ENCODE results near the gene ATRAID. TPM values are rescaled to one million over a fixed set of nuclear protein-coding genes. Genes with fewer than 3 reads are reported as not detected.

The ATRAID gene
- total RNA-seq, 1 experiment from 2014 or later: 108 TPM

DNA sequence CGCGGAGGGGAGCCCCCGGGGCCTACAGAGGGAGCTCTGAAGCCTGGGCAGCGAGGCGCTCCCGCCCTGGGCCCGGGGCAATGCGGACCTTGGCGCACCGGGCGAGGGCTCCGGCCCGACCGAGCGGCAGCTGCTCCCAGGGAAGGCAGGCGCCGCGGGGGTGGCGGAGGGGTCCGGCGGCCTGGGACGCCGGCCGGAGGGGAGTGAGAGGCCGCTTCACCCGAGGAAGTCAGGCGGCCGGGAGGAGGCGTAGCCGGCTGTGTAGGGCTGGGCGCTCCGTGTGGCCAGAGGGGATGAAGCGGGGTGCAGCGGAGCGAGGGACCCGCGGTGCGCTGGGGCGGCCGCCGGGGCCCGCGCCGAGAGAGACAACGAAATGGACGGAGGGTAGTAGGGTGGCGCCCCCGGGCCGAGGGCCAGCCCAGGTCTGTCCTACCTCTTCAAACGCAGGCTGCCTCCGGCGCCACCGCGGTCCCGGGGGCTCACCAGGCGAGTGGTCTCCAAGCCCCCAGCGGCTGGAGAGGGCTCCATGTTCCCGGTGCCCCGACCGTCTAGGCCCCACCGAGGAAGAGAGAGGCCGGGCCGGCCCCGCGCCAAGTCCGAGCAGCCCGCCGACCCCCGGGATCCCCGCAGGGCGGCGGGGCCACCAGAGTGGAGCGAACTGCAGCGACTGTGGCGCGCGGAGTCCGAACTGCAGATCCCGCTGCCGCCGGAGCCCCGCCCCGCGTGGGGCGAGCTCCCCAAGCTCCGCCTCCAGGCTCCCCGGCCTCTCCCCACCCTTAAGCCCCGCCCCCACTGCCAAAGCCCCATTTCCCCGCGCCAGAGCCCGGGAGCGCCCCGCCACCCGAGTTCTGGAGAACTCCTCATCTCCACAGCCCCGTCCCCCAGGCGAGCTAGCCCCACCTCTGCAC, 50.8 kb downstream of the ATRAID start, which contains the start of gene SLC30A3:
Gene SLC30A3, minus strand, starts transcription at position 669 of the 908 bp plus-strand sequence. Its CDS starts 141 bp downstream, at position 528.
- H3K27ac ChIP-seq (ENCODE audit: insufficient read length, low read depth, low read length): no peak within 1 kb of the TSS
- Mint-ChIP-seq H3K27ac (no peak within 1 kb of the TSS), H3K27me3 (ENCODE audit: low read depth) (peaks cover 43% of the 10 kb centered on the region), H3K36me3 (ENCODE audit: insufficient read depth in 1 of 3, low read depth in 3 of 3) (no peaks in the 10 kb centered on the region; a peak in 2 of 7 replicates), H3K9me3 (no peaks in the 10 kb centered on the region; a peak in 2 of 5 replicates), H3K4me1 (peaks cover 24 to 29% of the 10 kb centered on the region in 2 experiments), H3K4me3 (peak within 1 kb of the TSS; percentile 64 to 88)
- no peak within 1 kb of the TSS for H2BK12ac ChIP-seq (ENCODE audit: insufficient read length, low read depth, low read length)
- no peaks in the 10 kb centered on the region for H4K20me1 ChIP-seq (ENCODE audit: control insufficient read depth, insufficient read depth, insufficient read length)
- H3K56ac ChIP-seq (ENCODE audit: insufficient read length, low read depth, low read length): no peak within 1 kb of the TSS
- H2BK120ac ChIP-seq (ENCODE audit: low read depth, low read length, poor library complexity, severe bottlenecking): no peak within 1 kb of the TSS
- H2BK15ac ChIP-seq (ENCODE audit: low read depth, low read length): no peak within 1 kb of the TSS
- no peak within 1 kb of the TSS for H3K23ac ChIP-seq (ENCODE audit: insufficient read length, low read depth, low read length)
- H3K4me2 ChIP-seq (ENCODE audit: insufficient read depth, insufficient read length, low read length): peak within 1 kb of the TSS; percentile 46
- no peak within 1 kb of the TSS for H4K8ac ChIP-seq (replicated peaks; ENCODE audit: insufficient read length, low read depth, low read length)
- H3K4ac ChIP-seq (ENCODE audit: low read depth, low read length): no peak within 1 kb of the TSS
- no peak within 1 kb of the TSS for H2BK20ac ChIP-seq (ENCODE audit: low read depth, low read length, poor library complexity, severe bottlenecking)
- H3K4me1 ChIP-seq (ENCODE audit: insufficient read depth, low read length): no peaks in the 10 kb centered on the region; the same call in 1 of the 2 replicates
- no peak within 1 kb of the TSS for H4K91ac ChIP-seq (ENCODE audit: insufficient read length, low read depth, low read length)
- no peak within 1 kb of the TSS; the same call in 1 of the 2 replicates for H3K14ac ChIP-seq (ENCODE audit: insufficient read depth, low read length)
- H2BK5ac ChIP-seq (ENCODE audit: insufficient read length, low read length): no peak within 1 kb of the TSS
- no peak within 1 kb of the TSS for H2AK5ac ChIP-seq (ENCODE audit: insufficient read length, low read length)
- no peak within 1 kb of the TSS for H3K9ac ChIP-seq (ENCODE audit: extremely low read depth, insufficient read length, low read length)
- DNase-seq: peak; percentile 46
- H3K18ac ChIP-seq (ENCODE audit: insufficient read length, low read depth, low read length): no peak within 1 kb of the TSS
- H2AFZ ChIP-seq (ENCODE audit: low read length): no peak within 1 kb of the TSS
- no peak within 1 kb of the TSS for H3T11ph ChIP-seq (ENCODE audit: low read length)
- no peaks in the 10 kb centered on the region for H3K79me1 ChIP-seq (ENCODE audit: insufficient read depth, low read depth, low read length, poor library complexity, severe bottlenecking)
- no peaks in the 10 kb centered on the region for H3K79me2 ChIP-seq (ENCODE audit: insufficient read depth, low read length)
- peaks cover 38% of the 10 kb centered on the region; the same call in 1 of the 2 replicates for H3K27me3 ChIP-seq (ENCODE audit: insufficient read depth, low read length)
- peaks cover 20% of the 10 kb centered on the region for H3K23me2 ChIP-seq (ENCODE audit: insufficient read length, low read depth, low read length, poor library complexity, severe bottlenecking)
- no CpG with 5 or more reads among the region's 96 CpGs for WGBS (ENCODE audit: extremely low coverage, insufficient read length, low lambda C conversion rate)
- TF ChIP-seq, protein P1, sequence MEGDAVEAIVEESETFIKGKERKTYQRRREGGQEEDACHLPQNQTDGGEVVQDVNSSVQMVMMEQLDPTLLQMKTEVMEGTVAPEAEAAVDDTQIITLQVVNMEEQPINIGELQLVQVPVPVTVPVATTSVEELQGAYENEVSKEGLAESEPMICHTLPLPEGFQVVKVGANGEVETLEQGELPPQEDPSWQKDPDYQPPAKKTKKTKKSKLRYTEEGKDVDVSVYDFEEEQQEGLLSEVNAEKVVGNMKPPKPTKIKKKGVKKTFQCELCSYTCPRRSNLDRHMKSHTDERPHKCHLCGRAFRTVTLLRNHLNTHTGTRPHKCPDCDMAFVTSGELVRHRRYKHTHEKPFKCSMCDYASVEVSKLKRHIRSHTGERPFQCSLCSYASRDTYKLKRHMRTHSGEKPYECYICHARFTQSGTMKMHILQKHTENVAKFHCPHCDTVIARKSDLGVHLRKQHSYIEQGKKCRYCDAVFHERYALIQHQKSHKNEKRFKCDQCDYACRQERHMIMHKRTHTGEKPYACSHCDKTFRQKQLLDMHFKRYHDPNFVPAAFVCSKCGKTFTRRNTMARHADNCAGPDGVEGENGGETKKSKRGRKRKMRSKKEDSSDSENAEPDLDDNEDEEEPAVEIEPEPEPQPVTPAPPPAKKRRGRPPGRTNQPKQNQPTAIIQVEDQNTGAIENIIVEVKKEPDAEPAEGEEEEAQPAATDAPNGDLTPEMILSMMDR (conservative IDR thresholded peaks at IDR 0.05): 0 out of 3 replicates have a peak, but pooled peaks have one; percentile 20
- H3K9me3 ChIP-seq (ENCODE audit: control insufficient read depth, low read depth, low read length): no peaks in the 10 kb centered on the region
- H4K5ac ChIP-seq (ENCODE audit: insufficient read length, low read depth, low read length): no peak within 1 kb of the TSS
